ENCODE data around the gene PRG2.

PRG2 gene

GRCh38 chr11:57349491-57350274 is 40.8 kb downstream of the PRG2 start:
- no peak overlapping the region for H3K4me3 ChIP-seq (ENCODE audit: low read depth, low read length)
- TF ChIP-seq POLR2A (IDR thresholded peaks at IDR 0.05; ENCODE audit: extremely low read depth, insufficient read length) (no peak), CTCF (IDR thresholded peaks at IDR 0.05; ENCODE audit: low read depth, low read length) (peak; percentile 80)
- DNase-seq (ENCODE audit: low read depth), result peak; percentile 63

- DNase-seq (ENCODE audit: low read depth), result no peak
- TF ChIP-seq MYC (IDR thresholded peaks at IDR 0.05; ENCODE audit: low read depth, low read length) (no peak), CTCF (IDR thresholded peaks at IDR 0.05; ENCODE audit: low read depth, low read length) (no peak), POLR2A (IDR thresholded peaks at IDR 0.05; ENCODE audit: extremely low read depth, insufficient read length) (no peak), MAX (IDR thresholded peaks at IDR 0.05; ENCODE audit: low read depth, low read length) (no peak)
- no peak overlapping the region for H3K4me3 ChIP-seq (ENCODE audit: low read depth, low read length)
Measured at GRCh38 chr11:57348636-57349313, 41.7 kb downstream of the PRG2 start.

GRCh38 chr11:57348052-57348451 is 42.4 kb downstream of the PRG2 start:
- no peak overlapping the region for H3K4me3 ChIP-seq (ENCODE audit: low read depth, low read length)
- DNase-seq (ENCODE audit: low read depth), result no peak
- TF ChIP-seq MYC (IDR thresholded peaks at IDR 0.05; ENCODE audit: low read depth, low read length), result no peak

- no peak overlapping the region for H3K4me3 ChIP-seq (ENCODE audit: low read depth, low read length)
- TF ChIP-seq POLR2A (IDR thresholded peaks at IDR 0.05; ENCODE audit: extremely low read depth, insufficient read length) (no peak), MAX (IDR thresholded peaks at IDR 0.05; ENCODE audit: low read depth, low read length) (no peak), CTCF (IDR thresholded peaks at IDR 0.05; ENCODE audit: low read depth, low read length) (no peak), MYC (IDR thresholded peaks at IDR 0.05; ENCODE audit: low read depth, low read length) (no peak)
- DNase-seq (ENCODE audit: low read depth), result no peak
Measured at GRCh38 chr11:57347336-57347735, 43.1 kb downstream of the PRG2 start.

GRCh38 chr11:57345555-57346211 is 44.8 kb downstream of the PRG2 start:
- TF ChIP-seq MYC (IDR thresholded peaks at IDR 0.05; ENCODE audit: low read depth, low read length), result peak; percentile 90
- peak; percentile 96 for TF ChIP-seq MAX (IDR thresholded peaks at IDR 0.05; ENCODE audit: low read depth, low read length)
- TF ChIP-seq POLR2A (IDR thresholded peaks at IDR 0.05; ENCODE audit: extremely low read depth, insufficient read length), result no peak
- peak; percentile 73 for TF ChIP-seq CTCF (IDR thresholded peaks at IDR 0.05; ENCODE audit: low read depth, low read length)

GRCh38 chr11:57344826-57345225 is 45.6 kb downstream of the PRG2 start:
- no peak overlapping the region for H3K4me3 ChIP-seq (ENCODE audit: low read depth, low read length)
- no peak for DNase-seq (ENCODE audit: low read depth)
- TF ChIP-seq MYC (IDR thresholded peaks at IDR 0.05; ENCODE audit: low read depth, low read length) (no peak), CTCF (IDR thresholded peaks at IDR 0.05; ENCODE audit: low read depth, low read length) (no peak), MAX (IDR thresholded peaks at IDR 0.05; ENCODE audit: low read depth, low read length) (no peak), POLR2A (IDR thresholded peaks at IDR 0.05; ENCODE audit: extremely low read depth, insufficient read length) (no peak)

More at GRCh38 chr11:57345555-57346211, 44.8 kb downstream of the PRG2 start:
- peak; percentile 78 for DNase-seq (ENCODE audit: low read depth)
- no peak overlapping the region for H3K4me3 ChIP-seq (ENCODE audit: low read depth, low read length)

Data from NB4 (cell line).